GM19438 (cell line): ENCODE data around the gene INF2.

ENCODE experiments used
- ATAC-seq: cut with Tn5 transposase; IDR thresholded peaks from one replicate; pipeline ENCODE4 v1.9.1; 2021; ENCODE audit warnings: low read depth; ENCODE audit not compliant: unreplicated experiment

The INF2 gene

GRCh38 chr14:104673481-104673880 lies 15.9 kb upstream of the INF2 start:
- ATAC-seq = no peak

GRCh38 chr14:104675447-104675846 lies 14.0 kb upstream of the INF2 start:
- ATAC-seq = no peak

- no peak for ATAC-seq
These were observed 13.2 kb upstream of the INF2 start for GRCh38 chr14:104676130-104676693.

- peak; percentile 25 for ATAC-seq
These were observed 12.5 kb upstream of the INF2 start for GRCh38 chr14:104676694-104677511.

GRCh38 chr14:104677512-104678332 lies 11.7 kb upstream of the INF2 start:
- peak; percentile 51 for ATAC-seq

- peak; percentile 14 for ATAC-seq
These were observed 11.1 kb upstream of the INF2 start for GRCh38 chr14:104678346-104678745.

- ATAC-seq = no peak
These were observed 10.3 kb upstream of the INF2 start for GRCh38 chr14:104678901-104679705.

GRCh38 chr14:104680056-104680805 lies 9.2 kb upstream of the INF2 start:
- no peak for ATAC-seq

- ATAC-seq = no peak
These were observed 8.4 kb upstream of the INF2 start for GRCh38 chr14:104680806-104681688.

- no peak for ATAC-seq
These were observed 7.7 kb upstream of the INF2 start for GRCh38 chr14:104681689-104682074.

- no peak for ATAC-seq
These were observed 7.3 kb upstream of the INF2 start for GRCh38 chr14:104682107-104682593.

GRCh38 chr14:104683653-104684448 lies 5.6 kb upstream of the INF2 start:
- ATAC-seq = no peak

- ATAC-seq = no peak
These were observed 5.0 kb upstream of the INF2 start for GRCh38 chr14:104684449-104684821.

GRCh38 chr14:104685216-104685997 lies 4.0 kb upstream of the INF2 start:
- no peak for ATAC-seq

GRCh38 chr14:104685998-104686610 lies 3.3 kb upstream of the INF2 start:
- no peak for ATAC-seq

GRCh38 chr14:104686624-104687517 lies 2.5 kb upstream of the INF2 start:
- no peak for ATAC-seq
